GM12878 (cell line): Measurements from ENCODE around the gene PDXDC1.
A peak's percentile ranks its signal among the peaks of the same experiment; 100 is the strongest.
"Not testable (repeated sequence)": the region's sequence is repeated elsewhere in the genome, so short reads cannot be mapped to it uniquely, and the experiment has no call there.

Source experiments
- CREB1 ChIP-seq: IDR thresholded peaks from 2 replicates; pipeline ENCODE4 v1.6.1; 2012; ENCODE audit warnings: low read depth, mild to moderate bottlenecking, inconsistent platforms
- CTCF ChIP-seq, 3 experiments: IDR thresholded peaks in 2 of 3; conservative IDR thresholded peaks in 1 of 3; 2 replicates each; pipeline ENCODE4 v1.5.1; 2011; ENCODE audit warnings: low read depth in 3 of 3, low read length in 3 of 3, mild to moderate bottlenecking in 3 of 3, control low read depth in 2 of 3, moderate library complexity in 2 of 3, inconsistent platforms in 1 of 3, mixed read lengths in 1 of 3; ENCODE audit not compliant: control insufficient read depth in 2 of 3, insufficient read depth in 1 of 3; ENCODE audit errors: extremely low read depth in 1 of 3
- EGR1 ChIP-seq, 2 experiments: IDR thresholded peaks; 1 replicate in 1 of 2; 2 replicates in 1 of 2; pipeline ENCODE4 v1.6.1; 2011 to 2012; ENCODE audit warnings: low read depth in 2 of 2, low read length in 2 of 2, borderline replicate concordance in 1 of 2, mild to moderate bottlenecking in 1 of 2, moderate library complexity in 1 of 2
- REST ChIP-seq: IDR thresholded peaks from 2 replicates; pipeline ENCODE4 v1.6.1; 2012; ENCODE audit warnings: mild to moderate bottlenecking, low read depth, low read length
- SMC3 ChIP-seq: IDR thresholded peaks from 2 replicates; pipeline ENCODE4 v1.6.1; 2011; ENCODE audit warnings: low read length, improper control_type of control experiment, borderline replicate concordance
- ZNF274 ChIP-seq: IDR thresholded peaks from one replicate; pipeline ENCODE4 v1.8.0; 2011; ENCODE audit not compliant: insufficient read length, insufficient read depth

GRCh38 chr16:15154650-15155562, 180.1 kb downstream of the PDXDC1 start:
- not testable (repeated sequence) for TF ChIP-seq ZNF274; SMC3; REST; CTCF (IDR thresholded peaks at IDR 0.05 in 2 of 3, conservative IDR thresholded peaks at IDR 0.05 in 1 of 3; ENCODE audit: control insufficient read depth in 2 of 3, extremely low read depth in 1 of 3, insufficient read depth in 1 of 3, low read depth in 3 of 3, low read length in 3 of 3); CREB1
- peak in 1 of 2 experiments; percentile 85; a peak in 2 of 3 replicates for TF ChIP-seq EGR1 (IDR thresholded peaks at IDR 0.05; ENCODE audit: borderline replicate concordance in 1 of 2, low read depth in 2 of 2, low read length in 2 of 2)
